Brain microvascular endothelial cell (primary cell): ENCODE measurements around the gene LARGE2.

ENCODE experiments used
- DNase-seq: peaks from one replicate; pipeline ENCODE4 v3.0.0-alpha.2; 2020
- H3K27ac ChIP-seq: fragments of 250-450 bp; sonication (Bioruptor Pico); 2 replicates; pipeline ENCODE4 v1.5.1; 2020; ENCODE audit warnings: mild to moderate bottlenecking, moderate library complexity
- H3K27me3 ChIP-seq: fragments of 250-450 bp; sonication (Bioruptor Pico); replicated peaks from 2 replicates; pipeline ENCODE4 v1.5.1; 2020; ENCODE audit warnings: mild to moderate bottlenecking
- H3K36me3 ChIP-seq: fragments of 250-450 bp; sonication (Bioruptor Pico); replicated peaks from 2 replicates; pipeline ENCODE4 v1.5.1; 2020; ENCODE audit warnings: mild to moderate bottlenecking
- H3K4me3 ChIP-seq: 2 replicates; pipeline ENCODE4 v1.5.1; 2011; ENCODE audit warnings: low read depth, mild to moderate bottlenecking, control low read depth, low read length, moderate library complexity
- CTCF ChIP-seq: IDR thresholded peaks from 2 replicates; pipeline ENCODE4 v1.5.1; 2011; ENCODE audit warnings: low read depth, mild to moderate bottlenecking, moderate library complexity, low read length, control low read depth, inconsistent platforms; ENCODE audit errors: missing control alignments
- in situ Hi-C: cut with HindIII; loops from 2 replicates; pipeline ENCODE4 v1.10.0; 2017; ENCODE audit warnings: low sequenced_read_pairs, low pct_ligation_motif_present

Gene LARGE2

DNA sequence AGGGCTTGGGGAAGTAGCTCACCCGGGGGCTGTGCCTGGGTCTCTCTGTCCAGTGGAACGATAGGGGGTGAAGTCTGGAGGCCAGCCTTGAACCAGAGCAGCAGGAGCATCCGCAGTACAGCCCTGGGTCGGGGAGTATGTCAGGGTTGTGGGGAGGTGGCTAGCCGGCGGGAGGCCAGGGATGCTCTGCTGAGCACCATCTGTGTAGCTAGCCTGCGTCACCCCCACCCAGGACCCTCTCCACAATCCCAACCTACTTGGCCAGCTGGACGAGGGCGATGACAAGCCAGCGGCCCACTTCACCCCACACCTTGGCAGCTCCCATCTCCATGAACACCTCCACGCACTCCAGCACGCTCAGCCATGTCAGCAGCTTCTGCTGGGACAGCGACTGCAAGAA lies 7.0 kb upstream of the LARGE2 start:
- Histone ChIP-seq H3K4me3 (no peak overlapping the region), H3K27ac (no peak overlapping the region), H3K27me3 (no peaks in the 10 kb centered on the region), H3K36me3 (peaks cover 32% of the 10 kb centered on the region)
- in situ Hi-C loops: no loop called here
- no peak for TF ChIP-seq CTCF
- no peak for DNase-seq

DNA sequence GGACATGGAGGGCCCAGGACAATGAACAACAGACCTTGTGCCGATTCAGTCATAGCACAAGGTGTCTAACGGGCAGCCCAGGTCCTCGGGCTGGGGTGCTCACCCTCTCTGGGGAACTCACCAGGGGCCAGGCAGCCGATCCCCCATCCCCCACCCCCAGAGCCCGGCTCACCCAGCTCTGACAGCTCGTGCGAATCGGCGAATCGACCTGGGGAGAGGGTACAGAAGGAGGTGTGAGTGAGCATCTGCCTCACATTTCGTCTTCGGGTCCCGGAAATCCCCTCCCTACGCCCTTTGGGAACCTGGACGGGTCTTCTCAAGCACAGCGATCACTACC lies 5.2 kb upstream of the LARGE2 start:
- peaks cover 10% of the 10 kb centered on the region for H3K27me3 ChIP-seq
- DNase-seq: no peak
- no peak for TF ChIP-seq CTCF
- peak overlapping the region; percentile 51 for H3K27ac ChIP-seq
- H3K4me3 ChIP-seq: peak overlapping the region; percentile 96
- peaks cover 23% of the 10 kb centered on the region for H3K36me3 ChIP-seq
- in situ Hi-C loops: no loop called here

DNA sequence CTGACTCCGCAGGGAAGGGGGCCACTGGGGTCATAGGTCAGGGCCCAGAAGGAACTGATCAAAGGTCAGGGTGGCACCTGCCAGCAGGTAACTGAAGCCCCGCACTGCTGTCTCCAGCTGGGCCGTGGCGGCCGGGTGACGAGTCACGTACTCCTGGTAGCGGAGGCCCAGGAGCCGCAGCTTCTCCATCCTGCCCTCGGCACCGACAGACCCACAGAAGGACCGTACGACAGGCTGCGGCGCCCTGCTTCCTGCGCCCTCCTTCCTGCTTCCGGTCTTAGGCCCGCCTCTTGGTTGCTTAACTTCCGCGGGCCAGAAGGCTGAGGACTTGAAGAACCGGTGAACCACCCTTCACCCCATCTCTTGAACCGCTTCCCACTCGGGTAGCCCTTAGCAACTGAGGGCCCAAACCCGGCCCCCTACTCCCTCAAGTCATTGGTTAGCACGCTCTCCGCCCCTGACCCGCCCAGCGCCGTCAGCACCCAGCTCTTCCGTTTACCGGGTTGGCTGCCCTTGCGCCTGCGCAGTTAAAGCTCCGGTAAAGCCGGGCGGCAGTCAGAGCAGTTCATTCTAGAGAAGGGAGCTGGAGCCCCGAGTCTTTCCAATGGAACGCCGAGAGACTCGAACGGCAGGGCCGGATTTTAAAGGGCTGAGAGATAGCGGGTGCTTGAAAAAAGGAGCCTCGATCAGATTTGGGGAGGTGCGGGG lies 4.7 kb upstream of the LARGE2 start, which contains the start of gene PEX16:
TSS of gene PEX16 (minus strand) at position 255 of the 708 bp plus-strand sequence. CDS start at position 189, 66 bp downstream.
- no peak for TF ChIP-seq CTCF
- Histone ChIP-seq H3K27ac (peak within 1 kb of the TSS; percentile 51), H3K36me3 (peaks cover 20% of the 10 kb centered on the region), H3K27me3 (peaks cover 15% of the 10 kb centered on the region), H3K4me3 (peak within 1 kb of the TSS; percentile 96)
- in situ Hi-C loops: no loop called here
- peak; percentile 99 for DNase-seq

DNA sequence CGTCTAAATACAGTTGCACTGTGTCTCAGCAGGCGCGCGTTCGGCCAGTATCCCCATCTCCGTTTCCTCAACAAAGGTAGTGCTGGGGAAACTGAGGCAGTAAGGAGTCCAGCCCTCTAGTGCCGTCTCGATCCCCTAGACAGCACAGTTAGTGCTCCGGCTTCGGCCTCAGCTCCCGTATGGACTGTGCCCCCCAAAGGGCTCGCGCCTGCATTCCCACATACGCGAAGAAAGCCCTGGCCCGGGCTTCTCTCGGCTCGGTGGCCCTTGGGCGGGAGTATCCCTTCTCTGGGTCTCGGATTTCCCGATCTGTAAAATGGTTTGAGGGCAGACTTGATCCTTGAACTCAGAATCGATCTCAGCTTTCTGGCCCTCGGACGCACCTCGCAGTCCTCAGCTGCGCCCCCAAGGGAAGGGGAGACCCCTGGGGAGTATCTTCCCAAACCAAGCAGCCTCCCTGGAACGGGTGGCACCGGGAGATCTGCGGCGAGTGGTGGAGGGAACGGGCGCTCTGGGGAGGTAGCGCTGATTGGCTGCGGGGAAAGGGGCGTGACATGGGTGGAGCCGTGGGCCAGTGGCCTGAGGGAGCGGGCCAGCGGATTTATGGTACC lies 4.0 kb upstream of the LARGE2 start:
- no peak for TF ChIP-seq CTCF
- Histone ChIP-seq H3K27me3 (peaks cover 21% of the 10 kb centered on the region), H3K4me3 (peak overlapping the region; percentile 96), H3K27ac (peak overlapping the region; percentile 16), H3K36me3 (peaks cover 16% of the 10 kb centered on the region)
- in situ Hi-C loops: no loop called here
- peak; percentile 62 for DNase-seq

- DNase-seq: no peak
- in situ Hi-C loops: no loop called here
- H3K36me3 ChIP-seq: peaks cover 11% of the 10 kb centered on the region
- no peak overlapping the region for H3K27ac ChIP-seq
- H3K4me3 ChIP-seq: peak overlapping the region; percentile 96
- H3K27me3 ChIP-seq: peaks cover 26% of the 10 kb centered on the region
- TF ChIP-seq CTCF: no peak
Observed at GRCh38 chr11:45918962-45919675, 3.3 kb upstream of the LARGE2 start.
